ENCODE measurements around the gene CCDC201.

DNA sequence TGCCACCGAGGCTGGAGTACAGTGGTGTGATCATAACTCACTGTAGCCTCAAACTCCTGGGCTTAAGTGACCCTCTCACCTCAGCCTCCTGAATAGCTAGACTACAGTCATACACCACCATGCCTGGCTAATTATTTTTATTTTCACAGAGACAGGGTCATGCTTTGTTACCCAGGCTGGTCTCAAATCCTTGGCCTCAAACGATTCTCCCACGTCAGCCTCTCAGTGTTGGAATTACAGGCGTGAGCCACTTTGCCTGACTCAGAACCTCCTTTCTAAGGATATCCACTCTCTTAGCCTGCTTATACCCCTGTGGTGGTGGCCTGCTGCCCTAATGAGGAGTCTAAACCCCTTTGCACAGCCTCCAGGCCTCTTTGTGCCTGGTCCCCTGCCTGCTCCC, 11.3 kb upstream of the CCDC201 start:
- TF ChIP-seq, protein P1, sequence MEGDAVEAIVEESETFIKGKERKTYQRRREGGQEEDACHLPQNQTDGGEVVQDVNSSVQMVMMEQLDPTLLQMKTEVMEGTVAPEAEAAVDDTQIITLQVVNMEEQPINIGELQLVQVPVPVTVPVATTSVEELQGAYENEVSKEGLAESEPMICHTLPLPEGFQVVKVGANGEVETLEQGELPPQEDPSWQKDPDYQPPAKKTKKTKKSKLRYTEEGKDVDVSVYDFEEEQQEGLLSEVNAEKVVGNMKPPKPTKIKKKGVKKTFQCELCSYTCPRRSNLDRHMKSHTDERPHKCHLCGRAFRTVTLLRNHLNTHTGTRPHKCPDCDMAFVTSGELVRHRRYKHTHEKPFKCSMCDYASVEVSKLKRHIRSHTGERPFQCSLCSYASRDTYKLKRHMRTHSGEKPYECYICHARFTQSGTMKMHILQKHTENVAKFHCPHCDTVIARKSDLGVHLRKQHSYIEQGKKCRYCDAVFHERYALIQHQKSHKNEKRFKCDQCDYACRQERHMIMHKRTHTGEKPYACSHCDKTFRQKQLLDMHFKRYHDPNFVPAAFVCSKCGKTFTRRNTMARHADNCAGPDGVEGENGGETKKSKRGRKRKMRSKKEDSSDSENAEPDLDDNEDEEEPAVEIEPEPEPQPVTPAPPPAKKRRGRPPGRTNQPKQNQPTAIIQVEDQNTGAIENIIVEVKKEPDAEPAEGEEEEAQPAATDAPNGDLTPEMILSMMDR (IDR thresholded peaks at IDR 0.05; ENCODE audit: insufficient read depth, low read length, poor library complexity, severe bottlenecking), result no peak
- TF ChIP-seq EZH2phosphoT487 (conservative IDR thresholded peaks at IDR 0.05; ENCODE audit: low read length), result no peak
